Sigmoid colon (tissue), 7 donors: ENCODE data around the gene SLC10A2. TPM values are rescaled to one million over a fixed set of nuclear protein-coding genes. Genes with fewer than 3 reads are reported as not detected.
"Not testable (repeated sequence)": the region's sequence is repeated elsewhere in the genome, so short reads cannot be mapped to it uniquely, and the experiment has no call there.

Source experiments
- DNase-seq: peaks from one replicate; pipeline ENCODE4 v3.0.0-alpha.2; 2019
- H3K27ac ChIP-seq, 4 donors: fragments of 200-600 bp; sonication (generic); one replicate each; pipeline ENCODE4 v1.5.1; 2016 to 2019; ENCODE audit warnings: mild to moderate bottlenecking in 1 of 4
- H3K27me3 ChIP-seq, 3 donors: fragments of 200-600 bp; sonication (generic); one replicate each; pipeline ENCODE4 v1.5.1; 2019; ENCODE audit warnings: mild to moderate bottlenecking in 1 of 3
- H3K36me3 ChIP-seq, 4 donors: fragments of 200-600 bp; sonication (generic); one replicate each; pipeline ENCODE4 v1.5.1; 2016 to 2019
- H3K4me1 ChIP-seq, 4 donors: fragments of 200-600 bp; sonication (generic); one replicate each; pipeline ENCODE4 v1.5.1; 2017 to 2019
- H3K4me3 ChIP-seq, 4 donors: fragments of 200-600 bp; sonication (generic); one replicate each; pipeline ENCODE4 v1.5.1; 2017 to 2019; ENCODE audit warnings: mild to moderate bottlenecking in 2 of 4, moderate library complexity in 1 of 4
- H3K9me3 ChIP-seq, 4 donors: fragments of 200-600 bp in 3 of 4; sonication (generic) in 3 of 4; one replicate each; pipeline versions ENCODE4 v1.5.1 to v1.6.1; 2013 to 2019
- CTCF ChIP-seq, 4 experiments: fragments of 450-650 bp in 3 of 4; fragments of 200-600 bp in 1 of 4; IDR thresholded peaks; one replicate each; pipeline ENCODE4 v1.5.1; 2016 to 2019; ENCODE audit warnings: antibody characterized with exemption in 4 of 4, mild to moderate bottlenecking in 3 of 4, moderate library complexity in 2 of 4
- EP300 ChIP-seq, 4 donors: sonication (generic); formaldehyde crosslinking; IDR thresholded peaks; one replicate each; pipeline ENCODE4 v1.6.1; 2017; ENCODE audit warnings: antibody characterized with exemption in 4 of 4
- POLR2A ChIP-seq, 2 donors: fragments of 450-650 bp; IDR thresholded peaks; one replicate each; pipeline ENCODE4 v1.6.1; 2016; ENCODE audit warnings: antibody characterized with exemption in 2 of 2, mild to moderate bottlenecking in 2 of 2, moderate library complexity in 2 of 2
- POLR2AphosphoS5 ChIP-seq, 4 donors: sonication (generic); formaldehyde crosslinking; IDR thresholded peaks; one replicate each; pipeline ENCODE4 v1.6.1; 2017; ENCODE audit warnings: antibody characterized with exemption in 4 of 4
- WGBS, 2 donors: extraction: QIAGEN DNeasy Blood & Tissue Kit; methylation state at CpG; one replicate each; pipeline ENCODE4 v1.1.7; 2013; 5-methylcytosine and 5-hydroxymethylcytosine counted together
- intact Hi-C: fragments of 100-400 bp; cut with DNase I; formaldehyde crosslinking; loops from one replicate; pipeline ENCODE4 v1.15.1; 2023
- polyA plus RNA-seq, 3 donors: library from polyadenylated mRNA; stranded (reverse); fragments of 200-250 nt; gene quantifications; one replicate each; pipeline ENCODE4 v1.2.3, GENCODE V29; 2013
- total RNA-seq, 4 donors: library from RNA; depleted of rRNA; stranded (reverse); fragments of >200 nt; gene quantifications; one replicate each; pipeline ENCODE4 v1.1.0, GENCODE V29; 2016
- donor health status: healthy with polysubstance abuse.
- donor health status: Bipolar disorder and iron deficiency.
- donor health status: healthy.

SLC10A2 gene
- total and polyA plus RNA-seq, 7 donors: 0.29 TPM; not detected in 6

- TF ChIP-seq POLR2AphosphoS5 (IDR thresholded peaks at IDR 0.05) (no peak), POLR2A (IDR thresholded peaks at IDR 0.05) (no peak), EP300 (IDR thresholded peaks at IDR 0.05) (no peak), CTCF (IDR thresholded peaks at IDR 0.05) (no peak)
- Histone ChIP-seq H3K36me3 (no peaks in the 10 kb centered on the region), H3K4me3 (no peak overlapping the region), H3K9me3 (peaks cover 0 to 6% (median 2%) of the 10 kb centered on the region in 4 donors), H3K27me3 (no peaks in the 10 kb centered on the region), H3K27ac (no peak overlapping the region), H3K4me1 (no peaks in the 10 kb centered on the region)
- WGBS, 2 donors: 91 to 93% methylated on average over 7 of the region's 7 CpGs
- DNase-seq: no peak
- intact Hi-C loops: no loop called here
Measured at GRCh38 chr13:103097366-103097928, 31.2 kb upstream of the SLC10A2 start.

- DNase-seq, H3K27ac ChIP-seq, H3K4me1 ChIP-seq, H3K36me3 ChIP-seq, H3K27me3 ChIP-seq, intact Hi-C loops, H3K9me3 ChIP-seq, H3K4me3 ChIP-seq: not testable (repeated sequence)
- 95 to 98% methylated on average over 1 of the region's 1 CpG for WGBS, 2 donors
Measured at GRCh38 chr13:103093649-103094048, 27.4 kb upstream of the SLC10A2 start.

GRCh38 chr13:103087275-103087674 is 21.1 kb upstream of the SLC10A2 start:
- H3K4me3 ChIP-seq: no peak overlapping the region
- no peaks in the 10 kb centered on the region for H3K4me1 ChIP-seq
- DNase-seq: no peak
- H3K27me3 ChIP-seq: no peaks in the 10 kb centered on the region
- no peak overlapping the region for H3K27ac ChIP-seq
- TF ChIP-seq POLR2A (IDR thresholded peaks at IDR 0.05): no peak
- no peak for TF ChIP-seq EP300 (IDR thresholded peaks at IDR 0.05)
- no peak for TF ChIP-seq POLR2AphosphoS5 (IDR thresholded peaks at IDR 0.05)
- no peak for TF ChIP-seq CTCF (IDR thresholded peaks at IDR 0.05)
- no peaks in the 10 kb centered on the region for H3K36me3 ChIP-seq
- WGBS, 2 donors: 76 to 80% methylated on average over 3 of the region's 3 CpGs
- intact Hi-C loops: no loop called here
- no peaks in the 10 kb centered on the region for H3K9me3 ChIP-seq

- Histone ChIP-seq H3K27ac (no peak overlapping the region), H3K27me3 (no peaks in the 10 kb centered on the region), H3K36me3 (no peaks in the 10 kb centered on the region), H3K9me3 (no peaks in the 10 kb centered on the region), H3K4me1 (no peaks in the 10 kb centered on the region), H3K4me3 (no peak overlapping the region)
- 28 to 53% methylated on average over 2 of the region's 2 CpGs for WGBS, 2 donors
- intact Hi-C loops: no loop called here
- TF ChIP-seq CTCF (IDR thresholded peaks at IDR 0.05) (no peak), POLR2AphosphoS5 (IDR thresholded peaks at IDR 0.05) (no peak), EP300 (IDR thresholded peaks at IDR 0.05) (no peak), POLR2A (IDR thresholded peaks at IDR 0.05) (no peak)
- DNase-seq: no peak
Measured at GRCh38 chr13:103081435-103081834, 15.2 kb upstream of the SLC10A2 start.

GRCh38 chr13:103078158-103078557 is 11.9 kb upstream of the SLC10A2 start:
- WGBS, 2 donors: 54 to 60% methylated on average over 5 of the region's 5 CpGs
- intact Hi-C loops: no loop called here
- Histone ChIP-seq H3K9me3 (no peaks in the 10 kb centered on the region), H3K4me1 (no peaks in the 10 kb centered on the region), H3K36me3 (no peaks in the 10 kb centered on the region), H3K4me3 (no peak overlapping the region), H3K27me3 (no peaks in the 10 kb centered on the region), H3K27ac (no peak overlapping the region)
- no peak for DNase-seq
- TF ChIP-seq EP300 (IDR thresholded peaks at IDR 0.05) (no peak), POLR2A (IDR thresholded peaks at IDR 0.05) (no peak), CTCF (IDR thresholded peaks at IDR 0.05) (no peak), POLR2AphosphoS5 (IDR thresholded peaks at IDR 0.05) (no peak)
